MV-4-11 (cell line): ENCODE results near the gene ANXA4.
"Not testable (repeated sequence)": the region's sequence is repeated elsewhere in the genome, so short reads cannot be mapped to it uniquely, and the experiment has no call there.

Source experiments
- DNase-seq: peaks from one replicate; lab custom pipeline; 2025; lab: John Stamatoyannopoulos, UW

The ANXA4 gene

GRCh38 chr2:69810550-69810949 is 68.6 kb downstream of the ANXA4 start:
- no peak for DNase-seq

- DNase-seq: no peak
Measured at GRCh38 chr2:69811018-69811417, 69.1 kb downstream of the ANXA4 start.

- DNase-seq: no peak
Measured at GRCh38 chr2:69811591-69811990, 69.7 kb downstream of the ANXA4 start.

- DNase-seq: no peak
Measured at GRCh38 chr2:69815717-69816116, 73.8 kb downstream of the ANXA4 start.

- DNase-seq: peak; percentile 87
Measured at GRCh38 chr2:69816923-69817542, 75.1 kb downstream of the ANXA4 start.

GRCh38 chr2:69817729-69818501 is 76.0 kb downstream of the ANXA4 start:
- DNase-seq: no peak

GRCh38 chr2:69827796-69828540 is 86.0 kb downstream of the ANXA4 start:
- no peak for DNase-seq

- DNase-seq: no peak
Measured at GRCh38 chr2:69828938-69829255, 87.0 kb downstream of the ANXA4 start.

- DNase-seq: peak; percentile 94
Measured at GRCh38 chr2:69829256-69830044, 87.5 kb downstream of the ANXA4 start, which contains the start of gene GMCL1. TSS of gene GMCL1 (plus strand) at chr2:69829660. CDS start at chr2:69829893, 233 bp downstream.

- peak; percentile 29 for DNase-seq
Measured at GRCh38 chr2:69830045-69830905, 88.3 kb downstream of the ANXA4 start.

GRCh38 chr2:69830906-69831241 is 88.9 kb downstream of the ANXA4 start:
- DNase-seq: not testable (repeated sequence)

- DNase-seq: no peak
Measured at GRCh38 chr2:69831354-69831905, 89.5 kb downstream of the ANXA4 start.

- no peak for DNase-seq
Measured at GRCh38 chr2:69833752-69834151, 91.8 kb downstream of the ANXA4 start.

GRCh38 chr2:69835666-69836065 is 93.7 kb downstream of the ANXA4 start:
- no peak for DNase-seq

GRCh38 chr2:69836316-69836715 is 94.4 kb downstream of the ANXA4 start:
- DNase-seq: no peak

GRCh38 chr2:69837533-69837932 is 95.6 kb downstream of the ANXA4 start:
- DNase-seq: peak; percentile 22

- no peak for DNase-seq
Measured at GRCh38 chr2:69843993-69844392, 102.1 kb downstream of the ANXA4 start.

- DNase-seq: no peak
Measured at GRCh38 chr2:69844560-69844959, 102.6 kb downstream of the ANXA4 start.

GRCh38 chr2:69846182-69847067 is 104.5 kb downstream of the ANXA4 start:
- DNase-seq: no peak
